ENCODE data around the gene OR13C4.

OR13C4 gene

GRCh38 chr9:104494808-104495207 is 32.2 kb downstream of the OR13C4 start:
- no peak for TF ChIP-seq SNAI2 (CRISPR knock-in tag; IDR thresholded peaks at IDR 0.05)
- TF ChIP-seq CSDC2 (CRISPR knock-in tag; IDR thresholded peaks at IDR 0.05): no peak
- TF ChIP-seq CSRNP3 (CRISPR knock-in tag; IDR thresholded peaks at IDR 0.05): no peak
- TF ChIP-seq CREB5 (CRISPR knock-in tag; IDR thresholded peaks at IDR 0.05; ENCODE audit: low read depth): no peak
- no peak for TF ChIP-seq ZNF70 (CRISPR knock-in tag; IDR thresholded peaks at IDR 0.05)
- no peak for TF ChIP-seq ZC3H10 (CRISPR knock-in tag; IDR thresholded peaks at IDR 0.05)
- TF ChIP-seq ZNF565 (CRISPR knock-in tag; conservative IDR thresholded peaks at IDR 0.05; ENCODE audit: low read depth): no peak
- no peak for TF ChIP-seq ISL1 (CRISPR knock-in tag; IDR thresholded peaks at IDR 0.05)
- no peak for TF ChIP-seq ZFP30 (CRISPR knock-in tag; IDR thresholded peaks at IDR 0.05)
- no peak for TF ChIP-seq TCF4 (CRISPR knock-in tag; IDR thresholded peaks at IDR 0.05; ENCODE audit: borderline replicate concordance)
- TF ChIP-seq RARB (CRISPR knock-in tag; IDR thresholded peaks at IDR 0.05): no peak
- no peak for TF ChIP-seq BACH2 (CRISPR knock-in tag; IDR thresholded peaks at IDR 0.05; ENCODE audit: borderline replicate concordance)
- TF ChIP-seq PPARA (CRISPR knock-in tag; IDR thresholded peaks at IDR 0.05; ENCODE audit: borderline replicate concordance): no peak
- no peak for TF ChIP-seq PATZ1 (CRISPR knock-in tag; IDR thresholded peaks at IDR 0.05; ENCODE audit: borderline replicate concordance)
- no peak for TF ChIP-seq TOX (CRISPR knock-in tag; IDR thresholded peaks at IDR 0.05; ENCODE audit: borderline replicate concordance)
- TF ChIP-seq GLIS3 (CRISPR knock-in tag; IDR thresholded peaks at IDR 0.05): no peak
- no peak for TF ChIP-seq POU6F1 (CRISPR knock-in tag; IDR thresholded peaks at IDR 0.05; ENCODE audit: borderline replicate concordance, low read depth)
- ATAC-seq: peak; percentile 47; the same call in 2 of the 3 replicates

- ATAC-seq: no peak
- no peak for TF ChIP-seq ISL1 (CRISPR knock-in tag; IDR thresholded peaks at IDR 0.05)
Measured at GRCh38 chr9:104485014-104485413, 42.0 kb downstream of the OR13C4 start.

- no peak for ATAC-seq
- no peak for TF ChIP-seq ZNF8 (CRISPR knock-in tag; IDR thresholded peaks at IDR 0.05)
- no peak for TF ChIP-seq RARB (CRISPR knock-in tag; IDR thresholded peaks at IDR 0.05)
- TF ChIP-seq TSHZ2 (CRISPR knock-in tag; IDR thresholded peaks at IDR 0.05): no peak
- no peak for TF ChIP-seq SNAI2 (CRISPR knock-in tag; IDR thresholded peaks at IDR 0.05)
- no peak for TF ChIP-seq GLIS3 (CRISPR knock-in tag; IDR thresholded peaks at IDR 0.05)
- TF ChIP-seq OSR1 (CRISPR knock-in tag; IDR thresholded peaks at IDR 0.05): no peak
- no peak for TF ChIP-seq ISL1 (CRISPR knock-in tag; IDR thresholded peaks at IDR 0.05)
- no peak for TF ChIP-seq ARNTL (CRISPR knock-in tag; IDR thresholded peaks at IDR 0.05; ENCODE audit: borderline replicate concordance, low read depth)
- no peak for TF ChIP-seq ESRRG (CRISPR knock-in tag; IDR thresholded peaks at IDR 0.05)
- no peak for TF ChIP-seq ZFP3 (CRISPR knock-in tag; IDR thresholded peaks at IDR 0.05)
- no peak for TF ChIP-seq ZFP30 (CRISPR knock-in tag; IDR thresholded peaks at IDR 0.05)
Measured at GRCh38 chr9:104482921-104483570, 44.0 kb downstream of the OR13C4 start.

Measured in SK-N-SH treated with all-trans-retinoic acid at 6 μM for 48 hours (cell line).